Activated B cell treated with CpG ODN at 0.5 μM for 24 hours (primary cell): ENCODE data around the gene TMIGD3. TPM values are rescaled to one million over a fixed set of nuclear protein-coding genes. Genes with fewer than 3 reads are reported as not detected.

ENCODE experiments used
- ATAC-seq: fragments of 200-7000 bp; cut with Tn5 transposase; one replicate; pipeline ENCODE4 v1.10.0; 2021; ENCODE audit warnings: low read depth, mild to moderate bottlenecking, moderate library complexity
- CTCF ChIA-PET: fragments of 350-600 bp; sonication (Branson Sonifier 250); formaldehyde crosslinking; loops from one replicate; lab custom pipeline; 2021; ENCODE audit warnings: antibody characterized with exemption; lab: Charles Lee
- POLR2A ChIA-PET: fragments of 350-600 bp; sonication (Branson Sonifier 250); formaldehyde crosslinking; loops from one replicate; lab custom pipeline; 2021; ENCODE audit warnings: antibody characterized with exemption; lab: Charles Lee
- DNase-seq: peaks from one replicate; pipeline ENCODE4 v3.0.0; 2022
- H3K27ac Mint-ChIP-seq: one replicate; pipeline ENCODE4 v1.8.0; 2020; ENCODE audit warnings: mixed read lengths
- H3K27me3 Mint-ChIP-seq: one replicate; pipeline ENCODE4 v1.8.0; 2021; ENCODE audit warnings: mixed read lengths
- H3K36me3 Mint-ChIP-seq: one replicate; pipeline ENCODE4 v1.8.0; 2021; ENCODE audit warnings: low read depth, mixed read lengths
- H3K4me1 Mint-ChIP-seq: one replicate; pipeline ENCODE4 v1.8.0; 2021; ENCODE audit warnings: mixed read lengths
- H3K4me3 Mint-ChIP-seq: one replicate; pipeline ENCODE4 v1.8.0; 2020; ENCODE audit warnings: mild to moderate bottlenecking, mixed read lengths
- H3K9me3 Mint-ChIP-seq: one replicate; pipeline ENCODE4 v1.8.0; 2020; ENCODE audit warnings: mixed read lengths
- CTCF ChIP-seq: fragments of 200-600 bp; IDR thresholded peaks from one replicate; pipeline ENCODE4 v1.8.0; 2022; ENCODE audit warnings: antibody characterized with exemption, mild to moderate bottlenecking
- intact Hi-C: fragments of 100-400 bp; cut with micrococcal nuclease; formaldehyde crosslinking; loops from one replicate; pipeline ENCODE4 v1.15.1; 2024
- total RNA-seq: library from RNA; stranded (reverse); gene quantifications from 2 replicates; pipeline ENCODE4 v1.2.3, GENCODE V29; 2022

The TMIGD3 gene
- total RNA-seq, 1 donor from 2014 or later, result not detected

- ChIA-PET POLR2A (no interaction called here), CTCF (no interaction called here)
- intact Hi-C loops, result no loop called here
- no peak for ATAC-seq
- no peaks in the 10 kb centered on the region for H3K36me3 Mint-ChIP-seq
- H3K9me3 Mint-ChIP-seq, result no peaks in the 10 kb centered on the region
- no peak for DNase-seq
- H3K27ac Mint-ChIP-seq, result no peak overlapping the region
- TF ChIP-seq CTCF, result no peak
- H3K4me1 Mint-ChIP-seq, result no peaks in the 10 kb centered on the region
- no peak overlapping the region for H3K4me3 Mint-ChIP-seq
- H3K27me3 Mint-ChIP-seq, result peaks cover 2% of the 10 kb centered on the region
Observed at GRCh38 chr1:111535256-111536191, 32.1 kb upstream of the TMIGD3 start.

DNA sequence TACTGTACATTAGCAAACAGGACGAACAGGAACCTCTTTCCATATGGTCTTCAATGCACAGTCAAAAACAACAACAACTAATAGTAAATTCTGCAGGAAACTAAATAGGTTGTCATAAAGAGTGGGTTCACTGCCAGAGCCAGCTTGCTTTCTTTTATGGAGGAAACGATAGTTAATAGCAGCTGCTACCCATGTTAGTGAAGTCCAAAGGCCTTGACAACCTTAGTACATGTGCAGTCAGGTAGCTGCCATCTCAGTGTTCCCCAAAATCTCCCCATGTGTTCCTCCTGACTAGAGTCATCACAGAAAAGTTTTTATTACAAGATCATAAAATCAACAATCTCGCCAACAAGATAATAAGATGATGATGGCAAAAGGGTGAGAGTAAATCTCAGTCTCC is 16.6 kb upstream of the TMIGD3 start:
- ChIA-PET POLR2A (no interaction called here), CTCF (no interaction called here)
- ATAC-seq (no peak), DNase-seq (no peak)
- Mint-ChIP-seq H3K27me3 (no peaks in the 10 kb centered on the region), H3K27ac (no peak overlapping the region), H3K4me1 (peaks cover 32% of the 10 kb centered on the region), H3K4me3 (no peak overlapping the region), H3K36me3 (no peaks in the 10 kb centered on the region), H3K9me3 (no peaks in the 10 kb centered on the region)
- intact Hi-C loops, result no loop called here
- no peak for TF ChIP-seq CTCF

DNA sequence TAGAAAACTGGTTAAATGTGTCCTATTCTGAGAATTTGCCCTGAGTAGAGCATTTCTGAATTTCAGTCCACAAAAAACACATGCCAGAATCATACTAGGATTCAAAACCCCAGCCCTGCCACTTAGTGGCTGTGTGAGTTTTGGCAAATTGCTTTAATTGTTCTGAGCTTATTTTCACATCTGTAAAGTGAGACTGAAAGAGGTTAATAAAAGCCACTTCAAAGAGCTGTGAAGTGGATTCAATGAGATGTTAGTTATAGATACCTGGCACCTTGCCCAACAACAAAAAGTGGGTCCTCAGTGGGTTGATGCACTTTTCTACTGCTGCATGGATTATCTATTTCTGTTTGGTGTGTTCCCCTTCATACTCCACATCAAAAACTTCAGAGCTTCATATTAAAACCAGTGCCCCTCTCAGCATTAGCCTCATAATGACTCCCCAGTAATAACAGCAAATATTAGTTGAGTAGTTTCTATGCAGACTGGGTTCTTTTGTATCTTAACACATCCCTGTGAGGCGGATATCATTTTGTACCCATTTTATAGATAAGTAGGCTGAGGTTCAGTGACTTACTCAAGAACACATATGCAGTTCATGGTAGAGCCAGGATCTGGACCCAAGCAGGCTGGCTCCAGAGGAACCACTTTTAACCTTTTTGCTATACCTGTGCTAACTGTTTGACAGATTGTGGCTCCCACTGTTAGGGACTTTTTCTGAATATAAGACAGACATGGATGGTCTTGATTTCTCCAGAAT is 14.2 kb upstream of the TMIGD3 start:
- Mint-ChIP-seq H3K27ac (peak overlapping the region; percentile 84), H3K4me3 (peak overlapping the region; percentile 15), H3K36me3 (no peaks in the 10 kb centered on the region), H3K27me3 (no peaks in the 10 kb centered on the region), H3K9me3 (no peaks in the 10 kb centered on the region), H3K4me1 (peaks cover 41% of the 10 kb centered on the region)
- intact Hi-C loops, result loop anchor here (5.0 kb wide), 1 partner anchor 35 kb away; no protein-coding TSS in a partner anchor
- no peak for TF ChIP-seq CTCF
- no peak for DNase-seq
- ChIA-PET CTCF (interaction anchor here (0.6 to 3.2 kb wide), 5 partner anchors 10 to 183 kb away, joined by 3 to 21 read pairs (median 4); no protein-coding TSS in a partner anchor), POLR2A (interaction anchor here (0.7 to 2.1 kb wide), 3 partner anchors 10 to 1440 kb away, joined by 3 to 24 read pairs (median 3); no protein-coding TSS in a partner anchor)
- ATAC-seq, result no peak

DNA sequence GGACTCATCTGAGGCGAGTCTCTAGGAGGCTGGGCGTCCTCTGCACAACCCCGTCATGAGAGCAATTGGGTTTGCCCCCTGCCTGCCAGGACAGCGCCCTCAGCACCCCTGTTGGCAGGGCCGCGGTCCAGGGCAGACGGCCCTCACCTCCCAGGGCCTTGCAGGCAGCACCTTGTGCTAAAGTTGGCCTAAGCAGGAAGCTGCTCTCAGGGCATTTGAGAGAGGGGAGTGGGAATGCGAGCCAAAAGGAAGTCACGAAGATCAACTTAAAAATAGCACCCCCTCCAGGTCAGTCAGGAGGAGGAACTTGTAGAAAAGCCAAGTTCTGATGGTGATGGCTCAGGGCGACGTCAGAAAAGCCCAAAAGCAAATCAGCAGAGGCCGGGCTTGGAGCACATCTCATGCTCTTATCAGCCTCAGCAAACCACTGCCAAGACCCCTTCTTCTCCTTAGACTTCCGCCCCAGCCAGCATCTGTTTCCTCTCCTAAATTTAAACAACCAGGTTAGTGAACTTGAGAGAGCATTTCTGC is 12.6 kb upstream of the TMIGD3 start:
- peaks cover 41% of the 10 kb centered on the region for H3K4me1 Mint-ChIP-seq
- H3K4me3 Mint-ChIP-seq, result peak overlapping the region; percentile 87
- peak; percentile 50 for DNase-seq

More for the DNA sequence above, 12.6 kb upstream of the TMIGD3 start:
- Mint-ChIP-seq H3K27me3 (no peaks in the 10 kb centered on the region), H3K9me3 (no peaks in the 10 kb centered on the region), H3K36me3 (no peaks in the 10 kb centered on the region), H3K27ac (peak overlapping the region; percentile 84)
- intact Hi-C loops, result loop anchor here (1.0 to 5.0 kb wide), 2 partner anchors 8 to 36 kb away; no protein-coding TSS in a partner anchor
- TF ChIP-seq CTCF, result peak; percentile 27
- peak; percentile 74 for ATAC-seq
- ChIA-PET CTCF (interaction anchor here (1.0 to 3.2 kb wide), 6 partner anchors 8 to 173 kb away, joined by 3 to 21 read pairs (median 4); no protein-coding TSS in a partner anchor), POLR2A (interaction anchor here (1.1 to 2.7 kb wide), 7 partner anchors 8 to 222 kb away, joined by 3 to 24 read pairs (median 5); partner anchors contain the start of genes C1orf162 and RAP1A)
